Mononuclear cell (primary cell): ENCODE measurements around the gene SRPK3. TPM values are rescaled to one million over a fixed set of nuclear protein-coding genes. Genes with fewer than 3 reads are reported as not detected.
"Not testable (repeated sequence)": the region's sequence is repeated elsewhere in the genome, so short reads cannot be mapped to it uniquely, and the experiment has no call there.

Source experiments
- H3K27me3 ChIP-seq: 2 replicates; pipeline ENCODE4 v1.6.0; 2011; ENCODE audit warnings: low read length, control low read depth; ENCODE audit not compliant: insufficient read depth
- H3K4me1 ChIP-seq: 2 replicates; pipeline ENCODE4 v1.5.1; 2011; ENCODE audit warnings: mild to moderate bottlenecking, low read length, control low read depth; ENCODE audit not compliant: insufficient read depth
- H3K4me3 ChIP-seq: 2 replicates; pipeline ENCODE4 v1.5.1; 2011; ENCODE audit warnings: mild to moderate bottlenecking, low read length, moderate library complexity
- H3K9me3 ChIP-seq: 2 replicates; pipeline ENCODE4 v1.5.1; 2011; ENCODE audit warnings: low read depth, mild to moderate bottlenecking, control low read depth, low read length
- total RNA-seq: library from RNA; depleted of rRNA; stranded (reverse); fragments of >200 nt; gene quantifications from one replicate; pipeline ENCODE4 v1.2.3, GENCODE V29; 2012

The SRPK3 gene
- total RNA-seq, 1 donor = under 0.01 TPM

DNA sequence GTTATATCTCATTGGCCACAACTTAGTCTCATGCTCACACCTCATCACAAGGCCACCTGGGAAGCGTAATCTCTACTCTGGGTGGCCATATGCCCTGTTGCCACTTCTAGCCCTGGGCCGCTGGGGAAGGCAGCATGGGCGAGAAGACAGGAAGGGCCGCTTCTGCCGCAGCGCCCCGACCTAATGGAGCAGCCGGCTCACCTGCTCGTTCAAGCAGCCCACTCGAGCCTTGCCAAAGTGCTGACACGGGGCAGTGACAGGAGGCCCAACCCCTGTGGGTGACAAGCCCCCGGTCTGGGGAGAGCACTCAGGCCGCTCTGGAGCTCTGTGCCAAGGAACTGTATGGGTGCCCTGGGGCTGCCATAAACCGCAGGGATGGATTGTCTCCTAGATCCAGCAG is 38.7 kb upstream of the SRPK3 start:
- H3K27me3 ChIP-seq, H3K4me3 ChIP-seq: not testable (repeated sequence)
- H3K4me1 ChIP-seq = peaks cover 23% of the 10 kb centered on the region

DNA sequence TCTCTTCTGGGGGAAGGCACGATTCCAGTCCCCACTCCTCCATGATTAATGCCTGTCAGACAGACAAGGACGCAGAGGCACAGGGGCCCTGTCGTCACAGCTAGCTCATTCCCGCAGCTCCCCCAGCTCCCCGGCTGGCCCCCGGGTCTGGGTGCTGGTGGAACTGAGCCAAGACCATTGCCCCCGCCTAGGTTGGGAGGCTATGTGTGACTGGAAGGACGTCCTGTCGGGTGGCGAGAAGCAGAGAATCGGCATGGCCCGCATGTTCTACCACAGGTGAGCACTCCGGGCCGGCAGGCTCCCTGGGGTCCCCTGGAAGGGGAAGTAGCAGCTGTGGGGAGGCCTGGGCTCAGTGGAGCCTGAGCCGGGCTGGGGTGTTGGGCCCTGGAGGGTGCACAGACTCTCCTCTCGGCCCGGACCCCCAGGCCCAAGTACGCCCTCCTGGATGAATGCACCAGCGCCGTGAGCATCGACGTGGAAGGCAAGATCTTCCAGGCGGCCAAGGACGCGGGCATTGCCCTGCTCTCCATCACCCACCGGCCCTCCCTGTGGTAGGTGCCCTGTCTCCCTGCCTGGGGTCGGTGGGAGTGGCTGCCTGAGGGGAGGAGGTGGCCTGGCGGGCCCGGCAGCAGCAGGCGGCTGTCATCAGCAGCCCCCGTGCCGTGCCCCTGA is 37.9 kb upstream of the SRPK3 start:
- not testable (repeated sequence) for H3K27me3 ChIP-seq, H3K9me3 ChIP-seq, H3K4me3 ChIP-seq
- peaks cover 23% of the 10 kb centered on the region for H3K4me1 ChIP-seq

More for the DNA sequence above, 38.7 kb upstream of the SRPK3 start:
- H3K9me3 ChIP-seq = not testable (repeated sequence)

DNA sequence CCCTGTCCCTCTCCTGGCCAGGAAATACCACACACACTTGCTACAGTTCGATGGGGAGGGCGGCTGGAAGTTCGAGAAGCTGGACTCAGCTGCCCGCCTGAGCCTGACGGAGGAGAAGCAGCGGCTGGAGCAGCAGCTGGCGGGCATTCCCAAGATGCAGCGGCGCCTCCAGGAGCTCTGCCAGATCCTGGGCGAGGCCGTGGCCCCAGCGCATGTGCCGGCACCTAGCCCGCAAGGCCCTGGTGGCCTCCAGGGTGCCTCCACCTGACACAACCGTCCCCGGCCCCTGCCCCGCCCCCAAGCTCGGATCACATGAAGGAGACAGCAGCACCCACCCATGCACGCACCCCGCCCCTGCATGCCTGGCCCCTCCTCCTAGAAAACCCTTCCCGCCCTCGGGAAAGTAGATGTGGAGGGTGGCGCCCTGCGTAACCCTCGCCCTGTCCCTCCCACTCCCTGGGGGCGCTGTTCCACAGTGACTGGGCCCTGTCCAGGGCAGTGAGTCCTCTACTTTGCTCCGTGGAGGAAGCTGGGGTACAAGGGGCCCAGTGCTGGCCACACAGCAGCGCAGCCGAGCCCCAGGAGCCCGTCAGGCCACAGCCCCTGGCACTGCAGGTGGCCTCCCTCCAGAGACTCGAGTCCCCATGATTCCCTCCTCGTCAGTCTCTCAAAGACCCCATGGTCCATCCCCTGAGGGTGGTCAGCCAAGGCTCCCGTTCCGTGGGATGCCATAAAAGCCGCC is 37.2 kb upstream of the SRPK3 start:
- H3K4me1 ChIP-seq = peaks cover 23% of the 10 kb centered on the region
- H3K4me3 ChIP-seq, H3K27me3 ChIP-seq: not testable (repeated sequence)

DNA sequence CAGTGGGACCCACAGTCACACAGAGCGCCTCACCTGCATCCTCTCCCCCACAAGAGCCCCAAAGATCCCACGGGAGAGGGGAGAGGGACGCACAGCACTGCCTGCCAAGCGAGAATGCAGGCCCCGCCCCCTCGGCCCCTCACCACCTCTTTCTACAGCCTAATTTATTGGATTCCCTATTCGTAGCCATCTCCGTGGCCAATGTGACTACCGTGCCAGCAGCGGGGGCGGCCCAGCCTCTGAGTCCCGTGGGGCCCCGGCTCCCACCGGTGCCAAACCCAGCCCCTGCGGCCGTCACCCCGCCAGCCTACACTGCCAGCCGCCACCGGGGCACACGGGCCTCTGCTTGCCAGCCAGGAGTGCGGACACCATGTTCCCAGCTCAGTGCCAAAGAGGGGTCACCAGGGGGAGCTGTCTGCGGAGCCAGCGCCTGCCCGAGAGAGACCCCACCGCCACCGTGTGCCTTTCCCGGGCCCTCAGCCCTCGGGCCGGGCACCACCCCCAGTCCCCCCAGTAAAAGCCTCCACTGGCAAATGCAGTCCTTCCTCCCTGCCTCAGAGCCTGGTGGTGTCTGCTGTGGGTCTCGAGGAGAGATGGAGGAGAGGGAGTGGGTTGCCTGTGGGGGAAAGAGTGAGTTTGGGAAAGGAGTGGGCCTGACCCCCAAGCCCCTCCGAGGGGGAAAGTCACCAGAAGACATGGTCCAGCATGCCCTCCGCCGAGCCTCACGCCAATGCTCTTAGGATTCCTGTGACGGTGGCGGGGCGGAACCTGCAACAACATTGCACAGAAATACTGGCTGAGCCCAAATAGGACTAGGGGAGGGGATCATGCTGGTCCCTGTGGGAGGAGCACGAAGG is 36.4 kb upstream of the SRPK3 start:
- H3K4me1 ChIP-seq = peaks cover 23% of the 10 kb centered on the region
- no peaks in the 10 kb centered on the region for H3K9me3 ChIP-seq
- no peak overlapping the region for H3K4me3 ChIP-seq
- no peaks in the 10 kb centered on the region for H3K27me3 ChIP-seq

More for the DNA sequence above, 37.2 kb upstream of the SRPK3 start:
- H3K9me3 ChIP-seq = not testable (repeated sequence)

DNA sequence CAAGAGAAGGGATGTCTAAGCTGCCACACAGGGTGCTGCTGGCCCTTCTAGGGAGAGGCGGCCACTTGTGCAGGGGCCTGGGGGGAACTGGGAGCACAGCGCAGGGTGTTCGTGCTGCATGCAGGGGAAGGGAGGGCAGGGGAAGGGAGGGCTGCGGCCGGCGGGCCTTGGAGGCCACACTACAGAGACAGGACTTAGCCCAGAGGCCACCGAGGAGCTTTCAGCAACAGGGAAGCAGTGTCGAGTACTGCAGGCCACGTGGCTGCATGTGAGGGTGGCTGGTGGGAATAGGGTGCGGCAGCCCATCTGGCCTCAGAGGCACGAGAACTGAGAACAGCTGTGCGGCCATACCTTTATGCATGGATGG is 35.8 kb upstream of the SRPK3 start:
- not testable (repeated sequence) for H3K27me3 ChIP-seq, H3K4me3 ChIP-seq, H3K9me3 ChIP-seq
- H3K4me1 ChIP-seq = peaks cover 17% of the 10 kb centered on the region

DNA sequence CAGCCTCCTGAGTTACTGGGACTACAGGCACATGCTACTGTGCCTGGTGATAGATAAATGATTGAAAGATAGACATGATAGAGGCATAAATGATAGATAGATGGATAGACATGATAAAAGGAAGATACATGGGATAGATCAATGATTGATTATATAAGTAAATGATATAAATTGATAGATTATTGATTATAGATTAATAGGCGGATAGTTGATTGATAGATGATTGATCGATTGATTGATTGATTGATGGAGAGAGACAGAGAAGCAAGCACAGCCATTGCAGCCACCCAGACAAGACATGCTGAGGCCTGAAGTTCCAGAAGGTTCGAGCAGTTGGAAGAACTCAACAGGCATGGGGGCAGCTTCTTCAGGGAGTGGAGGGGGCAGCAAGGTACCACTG is 34.5 kb upstream of the SRPK3 start:
- H3K9me3 ChIP-seq = no peaks in the 10 kb centered on the region

DNA sequence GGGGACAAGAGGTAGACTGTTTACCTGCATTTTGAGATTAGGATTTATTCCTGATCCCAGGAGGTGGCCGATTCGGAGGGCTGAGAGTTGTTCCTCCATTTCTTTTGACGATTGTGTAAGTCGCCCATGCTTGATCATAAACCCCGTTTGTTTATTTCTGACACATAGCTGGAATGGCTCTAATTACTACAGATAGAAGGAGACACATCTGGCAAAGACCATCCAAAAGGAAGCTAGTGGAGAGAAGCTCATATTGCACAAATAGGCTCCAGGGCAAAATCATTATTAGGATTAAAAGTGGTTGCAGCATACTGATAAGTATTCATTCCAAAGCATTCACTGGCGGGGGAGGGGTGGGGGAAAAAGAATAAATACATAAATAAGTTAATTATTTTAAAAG is 33.9 kb upstream of the SRPK3 start:
- H3K4me3 ChIP-seq, H3K9me3 ChIP-seq, H3K4me1 ChIP-seq, H3K27me3 ChIP-seq: not testable (repeated sequence)

More for the DNA sequence above, 34.5 kb upstream of the SRPK3 start:
- H3K4me3 ChIP-seq = no peak overlapping the region
- peaks cover 12% of the 10 kb centered on the region for H3K4me1 ChIP-seq
- H3K27me3 ChIP-seq = no peaks in the 10 kb centered on the region

DNA sequence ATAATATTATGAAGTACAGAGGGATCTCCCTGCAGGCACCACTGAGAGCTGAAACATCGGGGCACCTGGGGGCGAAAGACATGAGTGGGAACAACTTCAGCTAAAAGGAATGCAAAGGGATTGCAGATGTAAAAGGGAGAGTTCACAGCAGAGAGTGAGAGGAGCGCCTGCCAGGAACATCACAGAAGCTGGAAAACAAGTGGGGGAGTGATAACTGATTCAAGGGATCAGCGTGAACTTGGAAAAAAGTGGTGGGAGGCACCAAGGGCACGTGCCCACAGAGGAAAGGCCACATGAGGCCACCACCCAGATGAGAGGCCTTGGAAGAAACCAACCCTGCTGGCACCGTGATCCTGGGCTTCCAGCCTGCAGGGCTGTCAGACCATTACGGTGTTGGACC is 31.8 kb upstream of the SRPK3 start:
- H3K4me3 ChIP-seq, H3K4me1 ChIP-seq, H3K27me3 ChIP-seq, H3K9me3 ChIP-seq: not testable (repeated sequence)

DNA sequence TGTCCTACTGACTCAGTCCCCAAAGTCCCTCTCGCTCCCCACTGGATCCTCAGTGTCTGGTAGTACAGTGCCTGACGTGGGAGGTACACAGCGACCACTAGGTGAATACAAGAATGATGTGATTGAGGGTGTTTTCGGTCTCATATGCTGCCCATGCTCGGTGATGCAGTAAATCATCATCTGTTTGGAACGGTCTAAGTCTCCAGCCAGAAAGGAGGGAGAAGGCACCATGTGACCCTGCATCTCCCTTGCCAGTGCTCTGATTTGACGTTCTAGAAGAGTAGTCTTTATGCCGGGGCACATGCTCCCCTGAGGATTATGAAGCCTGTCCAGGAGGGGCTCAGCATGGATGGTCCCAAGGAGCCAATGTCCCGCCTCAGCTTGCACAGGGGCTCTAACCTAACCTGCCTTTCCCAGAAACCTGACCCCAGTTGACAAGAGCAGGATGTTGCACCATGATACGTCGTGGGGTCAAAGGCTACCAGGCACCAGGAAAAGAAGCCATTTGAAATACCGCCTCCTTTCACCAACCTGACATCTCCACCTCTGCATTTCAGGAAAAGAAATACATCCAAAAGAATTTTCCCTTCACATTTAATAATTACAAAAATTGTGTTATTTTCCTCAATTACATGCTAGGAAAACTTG is 30.6 kb upstream of the SRPK3 start:
- H3K27me3 ChIP-seq = no peaks in the 10 kb centered on the region
- no peaks in the 10 kb centered on the region for H3K4me1 ChIP-seq
- no peak overlapping the region for H3K4me3 ChIP-seq
- H3K9me3 ChIP-seq = no peaks in the 10 kb centered on the region

DNA sequence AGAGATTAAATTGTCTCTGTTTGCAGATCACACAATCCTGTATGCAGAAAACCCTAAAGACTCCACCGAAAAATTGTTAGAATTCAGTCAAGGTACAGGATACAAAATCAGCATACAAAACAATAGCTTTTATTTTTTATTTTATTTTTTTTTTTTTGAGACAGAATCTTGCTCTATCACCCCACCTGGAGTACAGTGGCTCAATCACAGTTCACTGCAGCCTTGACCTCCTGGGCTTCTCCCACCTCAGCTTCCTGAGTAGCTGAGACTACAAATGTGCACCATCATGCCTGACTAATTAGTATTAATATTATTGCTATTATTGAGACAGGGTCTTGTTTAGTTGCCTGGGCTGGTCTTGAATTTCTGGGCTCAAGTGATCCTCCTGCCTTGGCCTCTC is 25.7 kb upstream of the SRPK3 start:
- Histone ChIP-seq H3K9me3 (no peaks in the 10 kb centered on the region), H3K4me3 (no peak overlapping the region), H3K4me1 (no peaks in the 10 kb centered on the region), H3K27me3 (no peaks in the 10 kb centered on the region)

DNA sequence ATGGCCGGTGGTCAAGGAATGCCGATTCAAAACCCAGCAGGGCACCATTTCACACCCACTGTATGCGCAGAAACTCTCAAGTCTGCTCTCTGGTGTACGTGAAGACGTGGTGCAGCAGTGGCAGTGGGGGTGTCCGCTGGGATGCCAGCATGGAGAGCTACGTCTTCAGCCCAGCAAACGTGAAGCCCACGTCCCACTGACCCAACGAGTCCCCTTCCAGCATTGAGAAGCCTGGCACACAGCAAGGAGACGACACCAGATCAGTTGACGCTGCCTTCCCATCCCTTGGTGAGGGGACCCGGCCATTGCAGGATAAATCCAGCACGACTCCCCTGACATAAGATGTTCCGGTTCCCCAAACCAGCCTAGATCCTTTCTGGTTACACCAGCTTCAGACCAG is 19.0 kb upstream of the SRPK3 start:
- Histone ChIP-seq H3K27me3 (no peaks in the 10 kb centered on the region), H3K4me3 (no peak overlapping the region), H3K4me1 (peaks cover 3% of the 10 kb centered on the region), H3K9me3 (no peaks in the 10 kb centered on the region)

DNA sequence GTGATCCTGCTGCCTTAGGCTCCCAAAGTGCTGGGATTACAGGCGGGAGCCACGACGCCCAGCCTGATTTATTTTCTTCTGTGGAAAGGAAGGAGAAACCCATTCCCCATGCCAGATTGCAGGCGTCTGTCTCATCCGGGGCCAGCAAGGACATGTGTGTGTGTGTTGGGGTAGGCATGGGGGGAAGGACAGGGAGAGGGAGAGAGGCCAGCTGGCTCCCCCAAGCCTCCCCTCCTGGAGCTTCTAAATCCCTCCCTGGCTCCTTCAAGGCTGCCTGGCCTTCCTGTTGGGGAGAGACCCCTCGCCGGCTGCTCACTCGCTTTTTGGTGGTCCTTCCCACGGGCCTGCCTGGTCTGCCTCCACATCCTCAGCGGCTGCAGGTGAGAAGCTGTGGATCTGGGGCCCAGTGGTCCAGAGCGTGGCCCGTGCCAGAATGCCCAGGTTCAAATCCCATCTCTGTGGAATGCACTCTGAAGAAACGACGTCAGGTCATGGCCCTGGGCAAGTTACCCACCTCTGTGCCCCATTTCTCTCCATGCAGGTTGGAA is 18.1 kb upstream of the SRPK3 start:
- no peaks in the 10 kb centered on the region for H3K27me3 ChIP-seq
- no peaks in the 10 kb centered on the region for H3K9me3 ChIP-seq
- peaks cover 3% of the 10 kb centered on the region for H3K4me1 ChIP-seq
- no peak overlapping the region for H3K4me3 ChIP-seq

DNA sequence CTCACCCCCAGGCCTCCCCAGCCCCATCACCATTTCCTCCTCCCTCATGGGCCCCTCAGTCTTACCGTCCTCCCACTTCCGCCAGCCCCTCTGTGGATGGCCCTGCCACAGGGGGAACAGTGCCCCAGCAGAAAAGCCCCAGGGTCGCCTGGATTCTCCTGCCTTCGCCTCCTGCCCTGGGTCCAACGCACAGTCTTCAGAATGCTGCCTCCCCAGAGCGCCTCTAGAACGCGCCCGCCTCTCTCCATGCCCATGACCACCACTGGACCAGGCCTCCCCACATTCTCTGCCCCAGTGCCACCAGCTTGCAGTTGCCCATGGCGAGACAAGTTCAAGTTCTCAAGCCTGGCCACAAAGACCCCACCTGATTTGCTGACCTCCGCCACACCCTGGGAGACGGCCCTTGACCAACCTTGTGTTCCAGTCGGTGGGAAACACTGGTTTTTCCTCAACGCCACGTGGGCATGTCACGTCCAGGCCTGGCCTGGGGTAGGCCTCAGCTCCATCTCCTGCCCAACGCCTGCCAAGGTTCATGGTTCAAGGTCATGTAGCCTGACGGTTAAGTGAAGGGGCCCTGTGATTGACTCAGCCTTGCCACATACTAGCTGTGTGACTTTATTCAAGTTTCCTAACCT is 17.4 kb upstream of the SRPK3 start:
- no peaks in the 10 kb centered on the region for H3K27me3 ChIP-seq
- peaks cover 3% of the 10 kb centered on the region for H3K4me1 ChIP-seq
- no peak overlapping the region for H3K4me3 ChIP-seq
- no peaks in the 10 kb centered on the region for H3K9me3 ChIP-seq

DNA sequence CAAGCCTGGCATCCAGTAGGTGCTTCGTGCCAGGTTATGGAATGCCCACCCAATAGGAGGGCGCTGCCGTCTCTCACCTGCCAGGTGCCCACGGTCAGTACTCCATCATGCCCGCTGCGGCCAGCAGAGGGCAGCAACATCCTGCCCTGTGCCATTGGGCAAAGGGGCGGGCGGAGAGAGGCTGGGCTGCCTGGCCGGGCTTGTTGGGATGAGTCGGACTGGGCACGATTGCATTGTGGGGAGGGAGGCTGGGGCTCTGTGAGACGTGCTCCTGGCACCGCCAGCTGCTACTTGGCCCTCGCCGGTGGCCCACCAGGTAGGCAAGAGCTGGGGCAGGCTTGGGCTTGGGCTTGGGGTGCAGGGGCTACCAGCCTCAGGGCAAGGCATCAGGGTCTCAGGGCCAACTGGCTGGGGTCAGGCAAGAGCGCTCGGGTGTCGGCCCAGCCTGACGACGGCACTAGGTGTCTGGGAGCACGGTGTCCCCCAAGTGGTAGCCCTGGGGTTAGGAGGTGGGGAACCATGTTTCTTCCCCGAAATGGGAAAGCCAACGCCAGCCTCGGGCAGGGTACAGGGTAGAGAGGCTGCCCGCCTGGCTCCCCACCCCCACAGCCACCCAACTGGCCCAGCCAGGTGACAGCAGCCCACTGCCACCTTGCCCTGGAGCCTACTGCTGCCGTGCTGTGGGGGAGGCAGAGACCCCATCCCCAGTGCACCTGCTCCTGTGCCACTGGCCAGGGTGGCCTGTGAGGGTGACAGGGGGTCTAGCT is 16.7 kb upstream of the SRPK3 start, which contains the start of gene PLXNB3:
Gene PLXNB3 (plus strand): TSS at position 261 of the 767 bp plus-strand sequence. CDS start 1,287 bp downstream, outside the sequence.
- H3K27me3 ChIP-seq = no peaks in the 10 kb centered on the region
- H3K9me3 ChIP-seq = no peaks in the 10 kb centered on the region
- H3K4me1 ChIP-seq = peaks cover 3% of the 10 kb centered on the region
- no peak within 1 kb of the TSS for H3K4me3 ChIP-seq
